KOPT-K1 (cell line): ENCODE results near the gene DLL3.
A peak's percentile ranks its signal among the peaks of the same experiment; 100 is the strongest.

Experiments
- H3K27ac ChIP-seq: fragments of 200-600 bp; sonication (generic); 2 replicates; pipeline ENCODE4 v1.5.1; 2016; ENCODE audit warnings: antibody characterized with exemption, mild to moderate bottlenecking, low read depth, low read length; ENCODE audit not compliant: poor library complexity, severe bottlenecking
- H3K36me3 ChIP-seq: fragments of 200-600 bp; sonication (generic); 2 replicates; pipeline ENCODE4 v1.5.1; 2017; ENCODE audit warnings: antibody characterized with exemption, mild to moderate bottlenecking, low read length, moderate library complexity; ENCODE audit not compliant: insufficient read depth
- H3K9me3 ChIP-seq: fragments of 200-600 bp; sonication (generic); 2 replicates; pipeline ENCODE4 v1.5.1; 2017; ENCODE audit warnings: antibody characterized with exemption, low read length, mild to moderate bottlenecking; ENCODE audit not compliant: insufficient read depth, poor library complexity, severe bottlenecking

DLL3 gene

DNA sequence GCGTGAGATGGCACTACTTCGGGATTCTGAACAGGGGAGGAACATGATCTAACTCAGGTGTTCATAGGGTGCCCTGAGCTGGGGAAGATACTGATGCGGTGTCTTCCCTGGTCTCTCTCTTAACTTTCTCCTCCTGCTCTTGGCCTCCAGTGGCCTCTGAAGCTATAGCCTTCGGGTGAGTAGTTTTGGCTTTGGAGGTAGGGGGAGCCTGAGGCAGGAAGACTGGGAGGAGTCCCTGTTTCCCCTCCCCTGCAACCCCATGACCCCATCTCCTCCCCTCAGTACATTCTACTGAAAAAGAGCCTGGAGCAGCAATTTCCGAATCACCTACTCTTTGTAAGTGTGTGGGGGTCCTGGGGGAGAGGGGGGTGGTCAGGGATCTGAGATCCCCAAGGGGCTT lies 19.7 kb downstream of the DLL3 start:
- Histone ChIP-seq H3K9me3 (no peaks in the 10 kb centered on the region), H3K27ac (no peak overlapping the region), H3K36me3 (no peaks in the 10 kb centered on the region)

- Histone ChIP-seq H3K27ac (no peak overlapping the region), H3K9me3 (no peaks in the 10 kb centered on the region), H3K36me3 (no peaks in the 10 kb centered on the region)
Measured at GRCh38 chr19:39518975-39519374, 20.2 kb downstream of the DLL3 start.

GRCh38 chr19:39520541-39521484 lies 22.1 kb downstream of the DLL3 start:
- Histone ChIP-seq H3K27ac (no peak overlapping the region), H3K36me3 (no peaks in the 10 kb centered on the region), H3K9me3 (no peaks in the 10 kb centered on the region)

GRCh38 chr19:39524495-39524894 lies 25.7 kb downstream of the DLL3 start:
- no peaks in the 10 kb centered on the region for H3K9me3 ChIP-seq
- H3K36me3 ChIP-seq, result 0 out of 2 replicates have a peak, but pooled peaks cover 2% of the 10 kb centered on the region
- H3K27ac ChIP-seq, result no peak overlapping the region

DNA sequence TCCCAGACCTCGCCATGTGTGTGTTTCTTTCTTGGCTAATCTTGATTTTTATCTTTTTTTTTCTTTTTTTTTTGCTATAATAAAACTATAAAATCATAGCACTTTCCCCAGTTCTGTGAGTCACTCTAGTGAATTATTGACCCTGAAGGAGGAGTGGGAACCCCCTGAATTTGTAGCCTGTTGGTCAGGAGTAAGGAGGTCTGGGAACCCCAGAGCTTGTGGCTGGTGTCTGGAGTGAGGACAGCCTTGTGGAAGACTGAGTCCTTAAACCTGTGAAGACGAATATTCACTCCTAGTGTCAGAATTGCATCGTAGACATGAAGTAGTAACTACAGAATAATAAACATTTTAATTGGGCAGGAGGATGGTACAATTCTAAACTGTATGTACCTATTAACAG lies 26.5 kb downstream of the DLL3 start:
- Histone ChIP-seq H3K36me3 (peaks cover 8% of the 10 kb centered on the region; the same call in 1 of the 2 replicates), H3K27ac (no peak overlapping the region), H3K9me3 (no peaks in the 10 kb centered on the region)

DNA sequence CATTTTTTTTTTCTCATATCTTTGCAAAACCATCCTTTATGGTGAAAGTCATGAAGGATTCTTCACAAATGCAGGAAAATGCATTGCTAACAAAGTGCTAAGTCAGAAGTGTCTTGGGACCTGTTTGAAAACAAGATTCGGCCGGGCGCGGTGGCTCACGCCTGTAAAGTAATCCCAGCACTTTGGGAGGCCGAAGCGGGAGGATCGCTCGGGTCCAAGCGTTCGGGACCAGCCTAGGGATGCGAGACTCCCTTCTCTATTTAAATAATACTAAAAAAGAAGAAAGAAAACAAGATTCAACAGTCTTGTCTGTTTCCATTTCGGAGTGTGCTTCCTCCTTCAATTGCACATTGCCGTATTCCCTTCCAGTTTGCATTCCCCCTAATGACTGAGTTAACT lies 33.1 kb downstream of the DLL3 start:
- peaks cover 8% of the 10 kb centered on the region for H3K36me3 ChIP-seq
- H3K27ac ChIP-seq, result peak overlapping the region; percentile 82
- H3K9me3 ChIP-seq, result no peaks in the 10 kb centered on the region

- peak within 1 kb of the TSS; percentile 82 for H3K27ac ChIP-seq
- no peaks in the 10 kb centered on the region for H3K9me3 ChIP-seq
- peaks cover 8% of the 10 kb centered on the region for H3K36me3 ChIP-seq
Measured at GRCh38 chr19:39532233-39533002, 33.7 kb downstream of the DLL3 start, which contains the start of gene EID2B. TSS of gene EID2B (minus strand) at chr19:39532852. CDS start at chr19:39532802, 50 bp downstream.

- Histone ChIP-seq H3K27ac (peak overlapping the region; percentile 82), H3K36me3 (peaks cover 8% of the 10 kb centered on the region), H3K9me3 (no peaks in the 10 kb centered on the region)
Measured at GRCh38 chr19:39533003-39533512, 34.3 kb downstream of the DLL3 start.

GRCh38 chr19:39533791-39534190 lies 35.0 kb downstream of the DLL3 start:
- Histone ChIP-seq H3K27ac (no peak overlapping the region), H3K9me3 (no peaks in the 10 kb centered on the region), H3K36me3 (peaks cover 8% of the 10 kb centered on the region)

- H3K9me3 ChIP-seq, result no peaks in the 10 kb centered on the region
- H3K27ac ChIP-seq, result peak overlapping the region; percentile 89
- no peaks in the 10 kb centered on the region; the same call in 1 of the 2 replicates for H3K36me3 ChIP-seq
Measured at GRCh38 chr19:39539165-39539517, 40.4 kb downstream of the DLL3 start.

DNA sequence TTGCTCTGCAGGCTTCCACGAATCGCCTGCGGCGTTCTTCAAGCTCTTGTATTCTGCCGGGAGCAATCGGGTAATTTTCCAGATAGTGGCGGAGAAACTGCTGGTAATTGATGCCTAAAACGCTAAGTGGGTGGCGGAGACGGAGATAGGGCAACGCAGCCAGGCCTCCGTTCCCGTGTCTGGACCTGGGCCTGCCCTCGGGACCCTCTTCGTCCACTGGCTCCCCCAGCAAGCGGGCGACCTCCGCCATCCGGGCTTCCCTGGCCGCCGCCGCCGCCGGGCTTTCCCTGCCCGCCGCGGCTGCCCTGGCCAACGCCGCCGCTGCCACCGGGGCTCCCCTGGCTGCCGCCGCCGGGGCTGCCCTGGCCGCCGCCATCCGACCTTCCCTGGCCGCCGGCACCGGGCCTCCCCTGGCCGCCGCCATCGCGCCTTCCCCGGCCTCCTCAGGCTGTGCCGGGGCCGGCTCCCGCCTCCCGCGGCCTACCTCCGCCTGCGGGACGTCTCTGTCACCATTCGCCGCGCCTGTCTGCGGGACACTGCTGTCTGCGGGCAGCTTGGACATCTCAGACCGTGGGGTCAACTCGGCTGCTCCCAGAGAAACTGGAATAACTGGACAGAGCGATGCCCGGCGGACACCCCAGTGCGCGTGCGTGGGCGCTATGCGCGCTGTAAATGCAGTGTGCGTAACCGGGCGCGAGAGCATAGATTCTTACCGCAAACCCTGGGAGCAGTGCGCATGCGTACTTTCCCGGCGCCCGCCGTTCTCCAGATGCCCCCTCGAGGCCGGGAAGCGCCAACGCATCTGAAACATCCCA lies 41.0 kb downstream of the DLL3 start, which contains the start of gene EID2:
Gene EID2 (minus strand): TSS at position 644 of the 815 bp plus-strand sequence. CDS start 82 bp downstream, at position 562.
- Histone ChIP-seq H3K9me3 (no peaks in the 10 kb centered on the region), H3K27ac (peak within 1 kb of the TSS; percentile 89), H3K36me3 (no peaks in the 10 kb centered on the region; the same call in 1 of the 2 replicates)

- Histone ChIP-seq H3K36me3 (no peaks in the 10 kb centered on the region; the same call in 1 of the 2 replicates), H3K9me3 (no peaks in the 10 kb centered on the region), H3K27ac (peak overlapping the region; percentile 89)
Measured at GRCh38 chr19:39540333-39540673, 41.6 kb downstream of the DLL3 start.

DNA sequence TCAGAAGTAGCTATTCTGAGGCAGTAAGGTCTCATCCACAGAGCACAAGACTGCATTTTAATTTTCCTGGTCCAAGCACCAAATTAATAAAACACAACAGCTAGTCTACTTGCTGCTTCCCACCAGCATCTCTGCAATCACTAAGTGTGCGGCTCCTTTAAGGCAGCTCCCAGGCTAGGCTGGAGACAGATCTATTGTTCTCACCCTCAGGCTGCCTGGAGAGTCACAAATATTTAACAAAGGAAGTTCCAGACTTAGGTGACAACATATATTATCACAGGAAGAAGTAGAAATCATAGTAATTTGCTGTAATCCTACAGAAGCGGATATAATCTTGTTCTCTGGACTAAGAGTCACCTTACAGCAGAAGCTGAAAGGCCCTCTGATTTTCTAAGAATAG lies 43.5 kb downstream of the DLL3 start:
- Histone ChIP-seq H3K9me3 (no peaks in the 10 kb centered on the region), H3K27ac (no peak overlapping the region), H3K36me3 (no peaks in the 10 kb centered on the region)

DNA sequence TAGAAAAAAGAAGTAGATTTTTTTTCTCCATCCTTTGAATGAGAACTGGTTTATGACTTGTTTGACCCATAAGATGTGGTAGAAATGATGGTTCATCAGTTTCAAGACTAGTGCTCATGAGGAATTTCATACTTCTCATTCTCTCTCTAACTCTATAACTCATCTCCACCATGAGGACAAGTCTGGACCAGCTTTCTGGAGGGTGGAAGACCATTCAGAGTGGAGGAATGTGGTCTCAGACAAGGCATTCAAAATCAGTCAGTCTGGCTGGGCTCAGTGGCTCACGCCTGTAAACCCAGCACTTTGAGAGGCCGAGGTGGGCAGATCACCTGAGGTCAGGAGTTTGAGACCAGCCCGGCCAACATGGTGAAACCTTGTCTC lies 44.7 kb downstream of the DLL3 start:
- no peaks in the 10 kb centered on the region for H3K36me3 ChIP-seq
- no peak overlapping the region for H3K27ac ChIP-seq
- no peaks in the 10 kb centered on the region for H3K9me3 ChIP-seq
